ENCODE measurements around the gene LINC01488. TPM values are rescaled to one million over a fixed set of nuclear protein-coding genes. Genes with fewer than 3 reads are reported as not detected.

Gene LINC01488
- total and polyA plus RNA-seq, 9 donors, result not detected

DNA sequence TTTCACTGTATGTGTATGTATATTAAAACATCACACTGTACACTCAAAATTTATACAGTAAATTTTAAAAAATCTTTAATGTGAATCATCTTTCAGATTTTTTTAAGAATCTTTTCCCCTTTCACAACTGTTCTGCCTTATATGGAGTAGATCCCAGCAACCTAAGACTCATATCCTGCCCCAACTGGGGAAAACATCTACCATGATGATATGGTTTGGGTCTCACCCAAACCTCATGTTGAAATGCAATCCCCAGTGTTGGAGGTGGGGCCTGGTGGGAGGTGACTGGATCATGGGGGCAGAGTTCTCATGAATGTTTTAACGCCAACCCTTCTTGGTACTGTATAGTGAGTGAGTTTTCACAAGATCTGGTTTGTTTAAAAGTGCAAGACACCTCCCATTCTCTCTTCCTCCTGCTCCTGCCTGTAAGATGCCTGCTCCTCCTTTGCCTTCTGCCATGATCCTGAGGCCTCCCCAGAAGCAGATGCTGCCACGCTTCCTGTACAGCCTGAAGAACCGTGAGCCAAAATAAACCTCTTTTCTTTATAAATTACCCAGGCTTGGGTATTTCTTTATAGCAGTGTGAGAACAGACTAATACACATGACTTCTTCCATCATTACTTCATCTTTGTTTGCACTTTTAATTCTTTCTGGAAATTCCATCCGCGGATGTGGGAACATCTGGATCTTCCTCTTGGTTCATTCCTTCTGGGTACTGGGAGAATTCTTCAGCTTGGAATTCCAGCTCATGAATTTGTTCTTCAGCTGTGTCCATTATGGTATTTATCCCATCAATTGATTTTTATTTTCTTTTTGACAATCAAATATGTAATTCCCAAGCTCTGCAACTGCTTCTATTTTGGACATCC lies 36.9 kb downstream of the LINC01488 start:
- no peaks in the 10 kb centered on the region for H3K9me3 ChIP-seq
- no peaks in the 10 kb centered on the region for H3K36me3 ChIP-seq
- 66 to 93% (median 92%) methylated on average over 5 of the region's 5 CpGs for WGBS, 3 donors
- DNase-seq, result no peak
- no peak overlapping the region for H3K4me3 ChIP-seq
- intact Hi-C loops (cut with DNase I), result no loop called here
- no peak overlapping the region for H3K27ac ChIP-seq
- no peaks in the 10 kb centered on the region for H3K4me1 ChIP-seq (ENCODE audit: insufficient read depth)
- no peaks in the 10 kb centered on the region for H3K27me3 ChIP-seq
- no peak for TF ChIP-seq EP300 (IDR thresholded peaks at IDR 0.05)
- TF ChIP-seq CTCF (IDR thresholded peaks at IDR 0.05), result no peak
- no peak for TF ChIP-seq POLR2A (IDR thresholded peaks at IDR 0.05)

- Histone ChIP-seq H3K36me3 (no peaks in the 10 kb centered on the region), H3K4me3 (no peak overlapping the region), H3K27me3 (no peaks in the 10 kb centered on the region), H3K9me3 (no peaks in the 10 kb centered on the region), H3K4me1 (ENCODE audit: insufficient read depth) (no peaks in the 10 kb centered on the region), H3K27ac (no peak overlapping the region)
- DNase-seq, result no peak
- intact Hi-C loops (cut with DNase I), result no loop called here
- 91 to 100% (median 97%) methylated on average over 1 of the region's 1 CpG for WGBS, 3 donors
- TF ChIP-seq EP300 (IDR thresholded peaks at IDR 0.05), result no peak
Observed at GRCh38 chr11:69520186-69520916, 38.9 kb downstream of the LINC01488 start.

- H3K27ac ChIP-seq, result no peak overlapping the region
- intact Hi-C loops (cut with DNase I), result no loop called here
- H3K4me1 ChIP-seq (ENCODE audit: insufficient read depth), result no peaks in the 10 kb centered on the region
- TF ChIP-seq EP300 (IDR thresholded peaks at IDR 0.05) (no peak), CTCF (IDR thresholded peaks at IDR 0.05) (no peak), POLR2A (IDR thresholded peaks at IDR 0.05) (no peak)
- no peak overlapping the region for H3K4me3 ChIP-seq
- no peaks in the 10 kb centered on the region for H3K27me3 ChIP-seq
- DNase-seq, result no peak
- no peaks in the 10 kb centered on the region for H3K36me3 ChIP-seq
- no peaks in the 10 kb centered on the region for H3K9me3 ChIP-seq
- WGBS, 3 donors, result 60 to 61% (median 61%) methylated on average over 4 of the region's 4 CpGs
Observed at GRCh38 chr11:69521457-69521856, 40.0 kb downstream of the LINC01488 start.

- Histone ChIP-seq H3K4me3 (no peak overlapping the region), H3K27me3 (no peaks in the 10 kb centered on the region), H3K9me3 (no peaks in the 10 kb centered on the region), H3K27ac (no peak overlapping the region), H3K4me1 (ENCODE audit: insufficient read depth) (no peaks in the 10 kb centered on the region), H3K36me3 (no peaks in the 10 kb centered on the region)
- WGBS, 3 donors, result 93 to 96% (median 94%) methylated on average over 3 of the region's 3 CpGs
- DNase-seq, result no peak
- TF ChIP-seq EP300 (IDR thresholded peaks at IDR 0.05) (no peak), CTCF (IDR thresholded peaks at IDR 0.05) (no peak), POLR2A (IDR thresholded peaks at IDR 0.05) (no peak)
- intact Hi-C loops (cut with DNase I), result no loop called here
Observed at GRCh38 chr11:69523453-69523852, 42.0 kb downstream of the LINC01488 start.

All from ovary (tissue), 9 donors.